Mesodermal cell (in vitro differentiated cells): Measurements from ENCODE around the gene KCNJ18.
"Not testable (repeated sequence)": the region's sequence is repeated elsewhere in the genome, so short reads cannot be mapped to it uniquely, and the experiment has no call there.

ENCODE experiments used
- H3K27ac ChIP-seq: 2 replicates; pipeline ENCODE4 v1.7.0; 2013; ENCODE audit warnings: mild to moderate bottlenecking, low read depth, low read length, moderate library complexity; ENCODE audit not compliant: severe bottlenecking
- H3K36me3 ChIP-seq: 2 replicates; pipeline ENCODE4 v1.7.1; 2013; ENCODE audit warnings: mild to moderate bottlenecking, low read length, moderate library complexity; ENCODE audit not compliant: control insufficient read depth, insufficient read depth
- H3K4me1 ChIP-seq: one replicate; pipeline ENCODE4 v1.7.1; 2013; ENCODE audit warnings: mild to moderate bottlenecking, low read length; ENCODE audit not compliant: insufficient read depth, control insufficient read depth, poor library complexity, severe bottlenecking
- H3K4me3 ChIP-seq: 2 replicates; pipeline ENCODE4 v1.7.0; 2013; ENCODE audit warnings: low read length, control low read depth, mild to moderate bottlenecking; ENCODE audit not compliant: insufficient read depth, poor library complexity, severe bottlenecking; ENCODE audit errors: extremely low read depth
- H3K9me3 ChIP-seq: 2 replicates; pipeline ENCODE4 v1.7.1; 2013; ENCODE audit warnings: mild to moderate bottlenecking, low read length, moderate library complexity; ENCODE audit not compliant: control insufficient read depth
- WGBS, 2 experiments: methylation state at CpG; one replicate each; pipeline ENCODE4 v1.1.5; 2013; ENCODE audit warnings: missing lambda C conversion rate in 2 of 2; ENCODE audit not compliant: insufficient coverage in 2 of 2; 5-methylcytosine and 5-hydroxymethylcytosine counted together

The KCNJ18 gene

GRCh38 chr17:21673451-21674241, 18.7 kb upstream of the KCNJ18 start:
- H3K36me3 ChIP-seq, H3K4me1 ChIP-seq, H3K27ac ChIP-seq, H3K4me3 ChIP-seq: not testable (repeated sequence)
- 87 to 88% methylated on average over 27 to 29 of the region's 31 CpGs for WGBS, 2 experiments
- H3K9me3 ChIP-seq, result peaks cover 31% of the 10 kb centered on the region

GRCh38 chr17:21674242-21674731, 18.0 kb upstream of the KCNJ18 start:
- WGBS, 2 experiments, result 93 to 94% methylated on average over 43 of the region's 43 CpGs
- no peak overlapping the region for H3K4me3 ChIP-seq
- no peaks in the 10 kb centered on the region for H3K36me3 ChIP-seq
- no peak overlapping the region for H3K27ac ChIP-seq
- H3K4me1 ChIP-seq, result no peaks in the 10 kb centered on the region
- peaks cover 31% of the 10 kb centered on the region for H3K9me3 ChIP-seq

- WGBS, 2 experiments, result 74 to 75% methylated on average over 15 to 17 of the region's 17 CpGs
- not testable (repeated sequence) for H3K4me3 ChIP-seq
Observed at GRCh38 chr17:21674891-21675738, 17.2 kb upstream of the KCNJ18 start.

GRCh38 chr17:21675739-21676130, 16.6 kb upstream of the KCNJ18 start:
- H3K36me3 ChIP-seq, result not testable (repeated sequence)

More at GRCh38 chr17:21674891-21675738, 17.2 kb upstream of the KCNJ18 start:
- H3K36me3 ChIP-seq, H3K4me1 ChIP-seq, H3K27ac ChIP-seq: not testable (repeated sequence)
- peaks cover 31% of the 10 kb centered on the region for H3K9me3 ChIP-seq

GRCh38 chr17:21676281-21677111, 15.8 kb upstream of the KCNJ18 start:
- Histone ChIP-seq H3K27ac (no peak overlapping the region), H3K4me3 (no peak overlapping the region), H3K4me1 (no peaks in the 10 kb centered on the region), H3K36me3 (no peaks in the 10 kb centered on the region), H3K9me3 (peaks cover 31% of the 10 kb centered on the region)
- 80 to 83% methylated on average over 30 of the region's 30 CpGs for WGBS, 2 experiments

More at GRCh38 chr17:21675739-21676130, 16.6 kb upstream of the KCNJ18 start:
- H3K9me3 ChIP-seq, result peaks cover 31% of the 10 kb centered on the region
- H3K27ac ChIP-seq, H3K4me3 ChIP-seq, H3K4me1 ChIP-seq: not testable (repeated sequence)
- WGBS, 2 experiments, result 78 to 79% methylated on average over 3 of the region's 3 CpGs

GRCh38 chr17:21677126-21677910, 15.0 kb upstream of the KCNJ18 start:
- no peaks in the 10 kb centered on the region for H3K36me3 ChIP-seq
- no peak overlapping the region for H3K27ac ChIP-seq
- WGBS, 2 experiments, result 80 to 82% methylated on average over 14 to 15 of the region's 15 CpGs
- H3K9me3 ChIP-seq, result peaks cover 31% of the 10 kb centered on the region
- no peak overlapping the region for H3K4me3 ChIP-seq
- no peaks in the 10 kb centered on the region for H3K4me1 ChIP-seq

- H3K9me3 ChIP-seq, result peaks cover 31% of the 10 kb centered on the region
- H3K4me3 ChIP-seq, result no peak overlapping the region
- no peak overlapping the region for H3K27ac ChIP-seq
- no peaks in the 10 kb centered on the region for H3K4me1 ChIP-seq
- WGBS, 2 experiments, result 78 to 82% methylated on average over 15 to 17 of the region's 17 CpGs
- no peaks in the 10 kb centered on the region for H3K36me3 ChIP-seq
Observed at GRCh38 chr17:21677911-21678310, 14.4 kb upstream of the KCNJ18 start.

GRCh38 chr17:21678393-21679081, 13.8 kb upstream of the KCNJ18 start:
- Histone ChIP-seq H3K4me1 (no peaks in the 10 kb centered on the region), H3K27ac (no peak overlapping the region), H3K36me3 (no peaks in the 10 kb centered on the region), H3K4me3 (no peak overlapping the region), H3K9me3 (peaks cover 28% of the 10 kb centered on the region)
- 66 to 69% methylated on average over 35 to 42 of the region's 42 CpGs for WGBS, 2 experiments

- H3K27ac ChIP-seq, result no peak overlapping the region
- H3K36me3 ChIP-seq, result no peaks in the 10 kb centered on the region
- 86 to 89% methylated on average over 54 to 61 of the region's 62 CpGs for WGBS, 2 experiments
- H3K4me3 ChIP-seq, result no peak overlapping the region
- peaks cover 19% of the 10 kb centered on the region for H3K9me3 ChIP-seq
- no peaks in the 10 kb centered on the region for H3K4me1 ChIP-seq
Observed at GRCh38 chr17:21679256-21680146, 12.8 kb upstream of the KCNJ18 start.
